Ectodermal cell (in vitro differentiated cells): ENCODE measurements around the gene RNF113B.

ENCODE experiments used
- H3K27ac ChIP-seq: 2 replicates; pipeline ENCODE4 v1.7.0; 2013; ENCODE audit warnings: mild to moderate bottlenecking, low read depth, low read length; ENCODE audit not compliant: insufficient read depth, poor library complexity, severe bottlenecking
- H3K27me3 ChIP-seq: 2 replicates; pipeline ENCODE4 v1.7.0; 2013; ENCODE audit warnings: mild to moderate bottlenecking, low read length; ENCODE audit not compliant: insufficient read depth, control insufficient read depth, poor library complexity, severe bottlenecking
- H3K36me3 ChIP-seq: one replicate; pipeline ENCODE4 v1.7.0; 2013; ENCODE audit warnings: low read length; ENCODE audit not compliant: control insufficient read depth, insufficient read depth
- H3K4me1 ChIP-seq: one replicate; pipeline ENCODE4 v1.7.0; 2013; ENCODE audit warnings: low read length; ENCODE audit not compliant: control insufficient read depth, insufficient read depth
- H3K4me3 ChIP-seq: 2 replicates; pipeline ENCODE4 v1.7.0; 2013; ENCODE audit warnings: low read depth, low read length, control low read depth; ENCODE audit not compliant: insufficient read depth
- H3K9me3 ChIP-seq: 2 replicates; pipeline ENCODE4 v1.7.0; 2013; ENCODE audit warnings: mild to moderate bottlenecking, low read length, moderate library complexity; ENCODE audit not compliant: control insufficient read depth
- WGBS, 2 experiments: methylation state at CpG; one replicate each; pipeline ENCODE4 v1.1.7; 2013; ENCODE audit warnings: missing lambda C conversion rate in 2 of 2; 5-methylcytosine and 5-hydroxymethylcytosine counted together

RNF113B gene

GRCh38 chr13:98175823-98176222 lies 1.2 kb downstream of the RNF113B start:
- Histone ChIP-seq H3K4me3 (no peak overlapping the region), H3K4me1 (peaks cover 32% of the 10 kb centered on the region), H3K36me3 (no peaks in the 10 kb centered on the region), H3K27me3 (no peaks in the 10 kb centered on the region), H3K27ac (no peak overlapping the region), H3K9me3 (no peaks in the 10 kb centered on the region)
- 91 to 96% methylated on average over 3 of the region's 3 CpGs for WGBS, 2 experiments

GRCh38 chr13:98175043-98175442 lies 2.0 kb downstream of the RNF113B start:
- Histone ChIP-seq H3K4me3 (no peak overlapping the region), H3K9me3 (no peaks in the 10 kb centered on the region), H3K27ac (no peak overlapping the region), H3K4me1 (peaks cover 33% of the 10 kb centered on the region), H3K36me3 (no peaks in the 10 kb centered on the region), H3K27me3 (no peaks in the 10 kb centered on the region)
- WGBS, 2 experiments: 91 to 93% methylated on average over 3 of the region's 3 CpGs

DNA sequence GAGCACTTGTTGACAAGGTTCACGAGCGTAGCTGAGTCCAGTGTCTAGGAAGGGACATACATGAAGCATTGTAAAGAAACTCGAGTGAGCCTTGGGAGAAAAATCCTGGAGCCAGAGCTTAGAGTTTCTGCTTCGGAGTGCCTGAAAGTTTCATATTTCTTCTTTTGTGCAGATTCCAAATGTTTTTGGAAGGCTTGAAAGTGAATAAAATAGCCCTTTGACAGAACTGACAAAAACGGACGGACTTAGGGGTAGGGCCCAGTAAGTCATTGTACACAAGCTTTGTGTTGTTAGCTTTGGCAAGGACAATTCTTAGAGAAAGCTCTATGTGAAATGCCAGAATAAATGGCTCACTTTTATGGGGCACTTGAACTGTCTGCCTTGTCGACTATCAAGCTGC lies 2.8 kb downstream of the RNF113B start:
- Histone ChIP-seq H3K27ac (no peak overlapping the region), H3K4me3 (no peak overlapping the region), H3K9me3 (no peaks in the 10 kb centered on the region), H3K4me1 (peaks cover 33% of the 10 kb centered on the region), H3K36me3 (no peaks in the 10 kb centered on the region), H3K27me3 (no peaks in the 10 kb centered on the region)
- 84% methylated on average over 7 of the region's 7 CpGs for WGBS, 2 experiments

DNA sequence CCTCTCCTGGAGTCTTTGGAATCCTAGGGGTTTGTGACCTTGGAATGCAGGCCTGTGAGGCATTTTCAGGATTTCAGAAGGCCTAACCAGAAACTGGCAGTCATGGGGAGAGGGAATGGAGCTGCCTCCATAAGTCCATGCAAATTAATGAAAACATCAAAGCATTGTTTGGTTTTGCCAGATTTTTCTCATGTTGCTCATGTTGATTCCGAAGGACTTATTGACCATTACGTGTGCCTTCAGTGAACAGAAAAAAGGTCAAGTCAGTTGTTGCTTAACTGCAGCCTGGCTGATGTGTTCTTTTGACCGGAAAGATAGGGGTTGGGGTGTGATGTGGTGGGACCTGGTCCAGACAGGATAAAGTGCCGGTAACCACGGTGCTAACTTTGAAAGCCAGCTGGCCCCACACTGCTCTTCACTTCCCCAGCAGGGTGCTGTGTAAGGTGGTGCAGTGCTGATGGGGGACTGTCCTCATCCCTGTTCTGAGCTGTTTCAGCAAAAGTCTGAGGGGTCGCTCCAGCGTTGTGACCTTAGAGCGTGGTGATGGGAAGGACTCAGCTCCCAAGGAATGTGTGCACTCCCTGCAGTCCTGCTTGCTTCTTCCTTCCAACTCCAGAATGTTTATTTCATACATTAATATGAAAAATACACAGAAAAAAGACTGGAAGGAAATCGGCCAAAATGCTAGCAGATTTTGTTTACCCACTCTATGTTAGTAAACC lies 3.5 kb downstream of the RNF113B start:
- H3K27me3 ChIP-seq: no peaks in the 10 kb centered on the region
- H3K27ac ChIP-seq: no peak overlapping the region
- no peaks in the 10 kb centered on the region for H3K36me3 ChIP-seq
- no peaks in the 10 kb centered on the region for H3K9me3 ChIP-seq
- H3K4me3 ChIP-seq: no peak overlapping the region
- H3K4me1 ChIP-seq: peaks cover 33% of the 10 kb centered on the region
- WGBS, 2 experiments: 60 to 63% methylated on average over 9 of the region's 9 CpGs

- Histone ChIP-seq H3K27ac (peak overlapping the region; percentile 44), H3K4me1 (peaks cover 33% of the 10 kb centered on the region), H3K36me3 (no peaks in the 10 kb centered on the region), H3K9me3 (no peaks in the 10 kb centered on the region), H3K4me3 (no peak overlapping the region), H3K27me3 (no peaks in the 10 kb centered on the region)
- WGBS, 2 experiments: 77 to 79% methylated on average over 7 of the region's 7 CpGs
These were observed 4.3 kb downstream of the RNF113B start for GRCh38 chr13:98172590-98173422.

DNA sequence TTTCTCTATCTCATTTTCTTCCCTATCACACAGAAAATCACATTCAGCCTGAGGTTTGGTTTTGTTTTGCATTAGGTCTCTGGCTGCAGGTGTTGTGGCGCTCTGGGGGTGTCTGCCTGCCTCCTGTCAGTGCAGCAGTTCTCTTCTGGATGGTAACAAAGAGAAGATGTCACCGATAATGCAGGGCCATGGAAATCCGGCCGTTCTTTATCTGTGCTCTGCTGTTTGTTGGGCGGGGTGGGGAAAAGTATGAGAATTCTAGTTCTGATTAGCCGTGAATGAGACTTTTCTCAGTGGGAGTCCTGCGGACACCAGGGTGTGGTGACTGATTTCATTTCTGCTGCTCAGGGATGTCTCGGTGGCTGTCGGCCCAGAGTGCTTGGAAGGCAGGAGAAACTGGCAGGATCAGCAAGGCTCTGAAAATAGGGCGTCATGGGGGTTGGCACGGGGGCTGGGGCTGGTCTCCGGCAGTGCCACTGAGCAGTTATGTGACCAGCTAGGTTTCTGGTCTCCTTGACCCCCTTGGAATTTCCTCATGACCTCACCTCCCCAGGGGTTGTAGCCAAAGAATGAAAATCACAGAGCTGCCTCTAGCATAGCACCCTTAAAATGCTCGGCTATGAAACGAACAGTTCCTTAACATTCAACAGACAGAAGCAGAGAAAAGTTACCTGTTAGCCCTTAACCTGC lies 5.0 kb downstream of the RNF113B start:
- Histone ChIP-seq H3K27me3 (no peaks in the 10 kb centered on the region), H3K27ac (peak overlapping the region; percentile 44), H3K9me3 (no peaks in the 10 kb centered on the region), H3K36me3 (no peaks in the 10 kb centered on the region), H3K4me3 (no peak overlapping the region), H3K4me1 (peaks cover 33% of the 10 kb centered on the region)
- 56 to 58% methylated on average over 14 of the region's 14 CpGs for WGBS, 2 experiments

- Histone ChIP-seq H3K9me3 (no peaks in the 10 kb centered on the region), H3K4me3 (no peak overlapping the region), H3K27ac (no peak overlapping the region), H3K4me1 (peaks cover 33% of the 10 kb centered on the region), H3K36me3 (no peaks in the 10 kb centered on the region), H3K27me3 (no peaks in the 10 kb centered on the region)
- WGBS, 2 experiments: 94 to 95% methylated on average over 3 of the region's 3 CpGs
These were observed 7.7 kb downstream of the RNF113B start for GRCh38 chr13:98169331-98169730.

- no peaks in the 10 kb centered on the region for H3K36me3 ChIP-seq
- H3K27ac ChIP-seq: no peak overlapping the region
- H3K9me3 ChIP-seq: no peaks in the 10 kb centered on the region
- H3K27me3 ChIP-seq: no peaks in the 10 kb centered on the region
- H3K4me1 ChIP-seq: peaks cover 6% of the 10 kb centered on the region
- no peak overlapping the region for H3K4me3 ChIP-seq
- 92 to 96% methylated on average over 5 of the region's 5 CpGs for WGBS, 2 experiments
These were observed 14.1 kb downstream of the RNF113B start for GRCh38 chr13:98162935-98163334.

DNA sequence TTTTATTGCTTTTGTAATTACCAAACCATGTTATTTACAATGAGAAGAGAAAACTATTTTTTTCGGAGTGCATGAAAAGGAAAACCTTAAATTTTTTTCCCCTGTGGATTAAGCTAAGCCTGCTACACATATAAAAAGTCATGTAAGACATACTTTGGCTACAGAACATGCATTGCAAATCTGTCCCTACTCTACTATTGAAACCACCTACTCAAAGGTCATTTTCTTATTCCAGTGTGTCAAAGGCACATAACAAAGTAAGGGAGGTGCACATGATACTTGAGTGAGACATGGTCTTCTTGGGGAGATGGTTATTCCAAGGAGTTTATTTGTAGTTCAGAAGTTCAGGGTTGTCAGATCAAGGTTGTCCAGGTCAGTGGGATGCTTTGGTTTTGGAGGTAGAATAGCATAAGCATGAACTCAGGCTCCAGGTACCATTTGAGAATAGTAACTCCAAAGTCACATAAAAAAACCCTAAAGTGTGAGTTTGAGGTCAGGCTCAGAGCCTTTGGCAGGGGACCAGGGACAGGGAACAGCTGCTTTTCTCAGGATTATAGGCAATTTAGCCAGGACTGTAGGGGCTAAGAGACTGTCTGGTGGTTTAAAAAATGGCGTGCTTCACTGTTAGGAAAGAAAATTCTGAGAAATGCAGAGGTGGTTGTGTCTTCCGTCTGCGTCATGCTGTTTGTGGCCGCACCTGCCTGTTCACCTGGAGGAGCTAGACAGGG lies 18.7 kb downstream of the RNF113B start:
- 94 to 97% methylated on average over 5 of the region's 5 CpGs for WGBS, 2 experiments
- H3K4me1 ChIP-seq: peaks cover 6% of the 10 kb centered on the region
- no peak overlapping the region for H3K27ac ChIP-seq
- no peak overlapping the region for H3K4me3 ChIP-seq
- no peaks in the 10 kb centered on the region for H3K36me3 ChIP-seq
- H3K27me3 ChIP-seq: no peaks in the 10 kb centered on the region
- no peaks in the 10 kb centered on the region for H3K9me3 ChIP-seq
